UCSD-AML1 (cell line): ENCODE data around the gene UBE2U.
"Not testable (repeated sequence)": the region's sequence is repeated elsewhere in the genome, so short reads cannot be mapped to it uniquely, and the experiment has no call there.

Experiments
- DNase-seq: peaks from one replicate; lab custom pipeline; 2025; ENCODE audit not compliant: unreplicated experiment; lab: John Stamatoyannopoulos, UW

The UBE2U gene

GRCh38 chr1:64187646-64188045, 15.8 kb upstream of the UBE2U start:
- no peak for DNase-seq

GRCh38 chr1:64192290-64192689, 11.1 kb upstream of the UBE2U start:
- no peak for DNase-seq

DNA sequence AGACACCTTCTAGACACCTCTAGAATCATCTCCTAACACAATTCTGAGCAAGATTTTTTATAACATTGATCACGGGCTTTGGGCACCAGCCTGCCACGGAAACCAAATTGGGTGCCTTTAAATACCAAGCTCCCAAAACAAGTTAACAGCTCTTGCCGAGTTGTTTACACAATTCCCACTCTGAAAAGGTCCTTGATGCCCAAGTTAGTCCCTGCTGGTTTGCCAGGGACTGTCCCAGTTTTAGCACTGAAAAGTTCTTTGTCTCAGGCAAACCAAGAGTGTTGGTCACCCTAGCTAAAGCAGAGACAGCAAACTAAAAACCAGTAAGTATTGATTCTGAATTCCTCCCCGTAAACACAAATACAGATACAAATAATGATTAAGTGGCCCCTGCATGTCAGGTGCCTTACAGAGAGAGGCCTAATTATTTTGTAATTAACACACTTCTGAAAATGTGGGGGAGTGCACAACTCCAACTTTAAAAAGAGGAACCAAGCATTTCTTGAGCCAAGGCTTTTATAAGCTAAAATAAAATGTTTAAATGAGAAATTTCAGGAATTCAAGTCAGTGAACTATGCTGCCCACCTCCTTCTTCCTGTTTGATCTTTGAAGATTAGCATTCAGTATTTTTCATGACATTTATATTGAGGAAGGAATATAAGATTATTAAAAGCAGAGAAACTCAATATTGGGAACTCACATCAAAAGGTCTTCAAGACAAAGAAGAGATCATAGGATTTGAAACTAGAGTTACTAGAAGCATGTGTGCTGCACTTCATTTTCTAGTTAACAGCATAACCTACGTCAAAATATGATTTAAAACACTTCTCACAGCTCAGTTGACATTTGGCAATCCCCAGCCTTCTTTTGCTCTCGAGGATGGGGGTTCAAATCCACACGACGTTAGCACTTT, 9.0 kb upstream of the UBE2U start:
- DNase-seq = no peak

DNA sequence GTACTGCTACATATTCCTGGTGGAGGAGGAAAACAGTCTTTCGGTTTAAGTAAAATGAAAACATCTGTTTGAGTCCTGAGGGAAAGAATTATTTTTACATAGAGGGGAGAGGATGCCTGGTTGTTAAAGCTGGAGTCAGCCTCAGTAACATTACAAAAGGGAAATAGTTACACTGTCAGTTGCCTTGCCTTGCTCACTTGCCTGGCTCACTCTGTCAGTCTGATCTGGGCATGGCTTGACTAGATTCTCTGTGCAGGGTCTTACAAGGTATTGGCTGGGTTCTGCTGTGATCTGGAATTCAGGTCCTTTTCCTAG, 8.4 kb upstream of the UBE2U start:
- DNase-seq = no peak

DNA sequence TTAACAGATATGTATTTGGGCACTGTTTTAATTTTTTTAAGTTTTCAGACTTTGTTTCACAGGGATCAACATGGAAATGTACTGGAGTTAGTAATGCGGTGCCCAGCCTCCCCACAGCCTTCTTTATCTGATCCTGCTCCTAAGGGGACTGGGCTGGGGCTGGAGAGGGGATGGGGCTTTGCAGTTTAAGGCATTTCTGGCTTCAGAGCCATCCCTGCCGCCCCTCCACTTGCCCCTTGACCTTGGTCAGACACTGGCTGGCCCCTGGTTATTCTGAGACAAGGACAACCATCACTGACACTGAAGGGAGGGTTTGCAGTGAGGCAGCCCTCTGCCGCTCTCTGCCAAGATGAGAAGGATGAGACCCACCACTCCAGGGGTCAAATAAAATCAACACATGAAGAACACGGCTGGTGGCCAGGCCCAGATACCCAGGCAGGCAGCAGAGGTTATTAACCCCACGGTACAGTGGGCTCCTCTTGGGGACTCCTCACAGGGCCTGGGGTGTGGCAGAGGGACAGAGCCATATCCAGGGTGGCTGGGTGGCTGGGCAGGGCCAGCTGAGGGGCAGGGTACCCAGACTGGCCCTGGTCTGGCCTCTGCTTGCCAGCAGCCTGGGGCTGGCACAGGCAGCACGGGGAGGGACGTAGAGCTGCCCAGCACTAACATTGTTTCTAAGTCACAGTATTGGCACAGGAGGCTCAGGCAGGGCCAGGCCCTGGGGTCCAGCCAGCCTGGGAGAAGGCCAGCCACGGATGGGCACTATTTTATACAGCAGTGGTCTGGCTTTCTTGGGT, 7.2 kb upstream of the UBE2U start:
- no peak for DNase-seq

DNA sequence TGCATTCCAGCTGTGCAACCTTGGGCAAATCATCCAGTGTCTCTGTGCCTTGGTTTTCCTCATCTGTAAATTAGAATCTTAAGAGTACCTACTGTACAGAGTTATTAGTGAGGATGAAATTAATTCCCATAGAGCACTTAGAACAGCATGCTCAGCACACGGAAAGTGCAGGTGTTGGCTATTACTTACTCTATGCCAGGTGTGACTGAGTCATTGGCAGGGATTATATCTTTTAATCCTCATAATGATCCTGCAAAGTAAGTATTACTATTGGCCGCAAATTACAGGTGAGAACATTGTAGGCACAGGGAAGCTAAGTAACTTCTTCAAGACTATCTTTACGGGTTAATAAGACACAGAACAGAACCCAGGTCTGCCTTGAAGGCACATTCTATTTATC, 6.3 kb upstream of the UBE2U start:
- DNase-seq = no peak

GRCh38 chr1:64199154-64199553, 4.3 kb upstream of the UBE2U start:
- no peak for DNase-seq

DNA sequence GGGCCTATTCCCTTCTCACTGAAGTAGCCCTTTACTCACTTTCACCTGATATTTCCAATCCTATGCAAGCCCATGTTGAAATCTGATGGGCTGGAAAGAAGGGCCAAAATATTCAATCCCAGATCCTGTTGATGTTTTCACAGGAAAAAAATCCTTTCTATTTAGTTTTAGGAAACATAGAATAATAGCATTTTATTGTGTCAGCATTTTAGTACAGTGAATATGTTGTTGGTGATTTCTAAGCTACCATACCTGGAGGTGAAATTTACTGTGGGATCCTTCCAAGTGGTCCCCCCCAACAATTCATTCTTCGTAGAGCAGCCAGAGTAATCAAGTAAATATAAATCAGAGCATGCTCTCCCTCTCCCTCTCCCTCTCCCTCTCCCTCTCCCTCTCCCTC, 3.4 kb upstream of the UBE2U start:
- no peak for DNase-seq

- DNase-seq = no peak
Observed at GRCh38 chr1:64209221-64209620, 5.8 kb downstream of the UBE2U start.

DNA sequence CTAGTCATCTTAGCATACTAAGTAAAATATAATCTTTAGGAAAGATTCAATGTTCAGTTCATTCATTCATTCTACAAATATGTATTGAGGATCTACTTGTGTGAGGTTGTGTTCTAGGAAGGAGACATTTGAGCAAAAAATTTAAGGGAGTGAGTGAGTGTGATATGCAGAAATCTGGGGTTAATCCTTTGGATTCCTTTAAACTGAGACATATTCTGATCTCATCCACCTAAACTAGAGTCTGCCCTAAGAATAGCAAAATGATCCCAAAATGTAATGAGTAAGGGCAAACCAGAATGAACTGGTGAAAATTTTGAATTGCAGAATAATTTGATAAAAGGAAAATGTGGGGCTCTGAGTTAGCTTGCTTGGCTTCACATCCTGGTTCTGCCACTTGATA, 8.6 kb downstream of the UBE2U start:
- no peak for DNase-seq

DNA sequence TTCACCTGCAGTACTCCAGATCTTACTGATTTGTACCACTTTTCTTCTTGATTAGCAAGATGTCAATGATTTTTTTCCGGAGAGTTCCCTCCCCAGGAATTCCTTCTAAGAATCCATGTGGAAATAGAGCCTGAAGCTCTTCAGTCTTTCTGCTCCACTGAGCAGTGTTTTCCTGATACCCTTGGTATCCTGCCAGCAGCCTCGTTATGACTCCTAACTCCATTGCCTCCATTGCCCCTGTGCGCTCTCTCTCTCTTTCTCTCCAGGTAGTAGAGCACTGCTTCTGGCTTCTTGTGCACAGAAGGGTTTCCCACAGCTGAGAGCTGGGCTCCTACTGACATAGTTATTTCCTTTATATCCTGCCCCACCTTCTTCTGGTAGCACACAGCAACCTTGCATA, 12.2 kb downstream of the UBE2U start:
- DNase-seq = no peak

DNA sequence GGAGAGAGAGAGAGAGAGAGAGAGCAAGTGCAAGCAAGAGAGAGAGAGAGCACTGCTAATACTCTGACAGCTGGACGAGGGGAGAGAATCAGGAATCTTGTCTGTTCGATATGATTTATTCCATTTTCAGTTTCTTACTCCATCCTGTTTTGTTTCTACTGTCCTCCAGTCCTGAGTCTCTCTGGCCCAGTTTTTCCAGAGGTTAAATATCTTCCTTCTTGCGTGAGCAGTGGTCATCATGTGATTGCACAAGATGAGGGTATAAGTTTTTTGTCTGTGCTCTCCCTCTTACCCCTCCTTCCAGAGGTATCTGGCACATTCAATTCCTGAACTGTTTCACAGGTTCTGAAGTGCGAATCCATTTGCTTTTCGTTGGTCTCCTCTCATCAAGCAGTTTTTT, 16.8 kb downstream of the UBE2U start:
- DNase-seq = no peak

DNA sequence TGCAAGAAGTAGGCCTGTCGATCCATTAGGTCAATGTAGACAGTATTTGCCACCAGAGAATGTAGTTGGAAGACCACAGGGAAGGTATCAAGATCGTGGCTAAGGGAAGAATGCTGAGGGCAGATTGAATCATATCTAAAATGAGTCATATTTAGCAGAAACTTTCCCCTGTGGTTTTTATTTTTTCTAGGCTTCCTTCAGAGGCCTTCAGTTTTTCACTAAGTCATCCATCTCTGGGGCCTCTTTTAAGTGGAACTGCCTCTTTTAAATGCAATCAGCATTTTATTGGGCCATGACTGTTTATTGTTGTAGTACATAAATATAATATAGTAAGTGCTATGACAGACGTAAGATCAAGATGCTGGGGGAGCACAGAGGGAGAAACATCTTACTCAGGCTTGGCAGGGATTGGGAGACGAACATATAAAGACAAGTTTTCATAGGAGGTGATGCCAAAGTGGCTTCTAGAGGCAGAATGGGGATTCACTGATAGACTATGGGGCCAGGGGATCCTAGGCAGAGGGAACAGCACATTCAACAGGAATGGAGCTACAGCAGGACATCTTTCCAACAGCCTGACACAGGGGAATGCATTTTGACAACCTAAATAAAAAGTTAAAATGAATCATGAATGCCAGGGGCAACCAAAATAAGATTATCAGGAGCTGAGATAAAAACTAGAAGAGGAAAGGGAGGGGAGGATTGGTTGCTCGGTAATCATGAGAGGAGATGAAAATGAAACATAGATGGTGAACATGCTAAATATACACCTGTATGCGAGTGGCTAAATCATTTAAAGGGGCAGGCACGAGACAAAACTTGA, 20.1 kb downstream of the UBE2U start:
- no peak for DNase-seq

DNA sequence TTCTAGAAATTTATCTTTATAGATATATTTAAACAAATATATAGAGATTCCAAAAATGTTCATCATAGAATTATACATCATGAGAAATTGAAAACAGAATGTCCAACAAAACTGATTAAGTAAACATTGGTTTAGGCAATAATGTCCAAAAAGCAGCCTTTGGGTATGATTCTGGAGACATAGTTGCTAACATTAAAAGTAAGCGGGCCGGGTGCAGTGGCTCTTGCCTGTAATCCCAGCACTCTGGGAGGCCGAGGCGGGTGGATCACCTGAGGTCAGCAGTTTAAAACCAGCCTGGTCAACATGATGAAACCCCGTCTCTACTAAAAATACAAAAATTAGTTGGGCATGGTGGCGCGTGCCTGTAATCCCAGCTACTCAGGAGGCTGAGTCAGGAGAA, 20.8 kb downstream of the UBE2U start:
- not testable (repeated sequence) for DNase-seq

DNA sequence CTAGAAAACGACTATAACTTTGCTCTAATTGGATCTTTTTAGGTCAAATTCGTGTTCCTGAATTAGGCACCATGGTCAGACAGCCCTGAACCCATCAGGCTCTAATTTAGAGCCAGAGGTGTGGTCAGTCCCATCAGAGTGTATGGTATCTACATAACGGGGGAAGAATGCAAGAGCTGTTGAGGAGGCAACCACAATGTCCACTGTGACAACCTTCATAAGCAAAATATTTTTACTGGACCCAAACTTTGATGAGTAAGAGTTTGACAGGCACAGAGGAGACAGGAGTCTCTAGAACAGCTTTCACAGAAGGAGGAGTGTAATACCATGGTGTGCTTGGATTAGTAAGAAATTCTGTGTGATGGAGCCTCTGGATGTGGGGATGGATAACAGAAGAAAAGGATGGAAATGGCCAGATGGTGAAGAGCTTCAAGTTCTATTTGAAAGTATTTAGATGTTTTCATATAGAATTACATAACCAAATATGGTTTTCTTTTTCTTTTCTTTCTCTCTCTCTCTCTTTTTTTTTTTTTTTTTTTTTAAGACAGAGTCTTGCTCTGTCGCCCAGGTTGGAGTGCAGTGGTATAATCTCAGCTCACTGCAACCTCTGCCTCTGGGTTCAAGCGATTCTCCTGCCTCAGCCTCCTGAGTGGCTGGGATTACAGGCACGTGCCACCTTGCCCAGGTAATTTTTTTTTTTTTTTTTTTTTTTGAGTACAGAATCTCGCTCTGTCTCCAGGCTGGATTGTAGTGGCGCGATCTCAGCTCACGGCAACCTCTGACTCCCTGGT, 24.9 kb downstream of the UBE2U start:
- DNase-seq = no peak

DNA sequence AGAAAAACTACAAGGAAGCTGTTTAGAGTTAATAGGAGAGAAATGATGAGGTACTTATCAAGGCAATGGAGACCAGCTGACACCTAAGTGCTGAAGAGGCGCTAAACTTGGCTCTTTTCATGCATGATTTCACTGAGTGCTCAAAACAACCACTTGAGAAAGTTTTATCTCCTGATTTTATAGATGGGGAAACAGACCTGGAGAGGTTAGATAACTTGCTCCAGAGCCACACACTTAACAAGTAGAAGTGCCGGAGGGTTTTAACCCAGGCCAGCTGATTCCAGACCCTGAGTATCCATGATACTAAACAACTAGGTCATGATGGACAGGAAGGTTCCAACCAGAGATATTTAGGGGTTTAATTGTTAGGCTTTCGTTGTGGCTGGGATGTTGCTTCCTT, 25.9 kb downstream of the UBE2U start:
- DNase-seq = no peak

GRCh38 chr1:64231153-64231552, 27.7 kb downstream of the UBE2U start:
- DNase-seq = no peak

DNA sequence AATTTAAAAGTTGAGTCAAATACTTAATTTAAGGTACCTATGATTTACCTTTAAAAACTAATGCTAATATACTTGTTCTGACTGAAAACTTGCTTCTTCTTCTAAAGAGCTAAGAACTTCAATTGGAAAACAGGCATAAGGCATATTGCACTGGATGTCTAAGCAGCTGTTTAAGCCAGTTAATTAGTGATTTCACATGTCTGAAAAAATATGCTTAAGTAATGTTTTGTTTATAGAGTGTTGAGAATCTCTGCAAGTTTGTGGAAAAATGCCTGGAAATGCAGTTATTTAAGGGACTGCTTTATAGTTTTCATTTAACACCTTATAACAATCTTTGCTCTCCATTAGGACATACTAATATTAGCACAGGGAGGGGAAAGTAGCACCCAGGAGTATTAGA, 28.2 kb downstream of the UBE2U start:
- DNase-seq = no peak

DNA sequence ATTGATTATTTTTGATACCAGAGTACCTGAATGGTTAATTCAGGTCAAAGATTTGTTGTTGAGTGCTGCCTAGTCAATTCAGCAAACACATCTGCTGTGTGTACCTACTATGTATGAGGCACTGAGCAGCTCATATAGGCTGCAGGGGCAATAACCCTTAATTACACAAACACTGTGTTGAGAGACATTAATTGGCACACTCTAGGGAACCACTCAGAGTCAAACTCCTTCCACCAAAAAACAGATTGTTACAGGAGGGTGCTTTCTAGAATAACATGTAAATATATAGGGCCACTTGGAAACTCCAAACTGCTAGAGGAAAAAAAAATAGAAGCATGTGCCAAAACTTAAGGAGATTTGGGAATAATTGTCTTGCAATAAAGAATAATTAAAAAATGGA, 31.3 kb downstream of the UBE2U start:
- no peak for DNase-seq

DNA sequence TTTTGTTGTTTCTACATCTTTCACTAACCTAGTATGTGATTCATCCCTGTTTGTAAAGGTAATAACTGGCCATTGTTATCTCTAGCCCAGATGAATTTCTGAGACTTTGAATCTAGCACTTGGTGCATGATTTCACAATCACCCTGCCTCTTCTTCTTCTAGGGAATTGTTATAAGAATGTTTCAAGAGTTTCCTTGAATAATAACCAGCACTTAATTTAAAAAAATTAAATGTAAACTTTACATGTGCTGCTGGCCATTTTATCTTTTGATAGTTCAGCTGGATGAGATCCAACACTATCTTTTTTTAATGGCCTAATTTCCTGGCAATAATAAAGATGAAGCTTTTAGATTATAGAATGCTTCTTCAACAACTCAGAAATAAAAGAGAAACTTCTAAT, 31.8 kb downstream of the UBE2U start:
- DNase-seq = no peak

DNA sequence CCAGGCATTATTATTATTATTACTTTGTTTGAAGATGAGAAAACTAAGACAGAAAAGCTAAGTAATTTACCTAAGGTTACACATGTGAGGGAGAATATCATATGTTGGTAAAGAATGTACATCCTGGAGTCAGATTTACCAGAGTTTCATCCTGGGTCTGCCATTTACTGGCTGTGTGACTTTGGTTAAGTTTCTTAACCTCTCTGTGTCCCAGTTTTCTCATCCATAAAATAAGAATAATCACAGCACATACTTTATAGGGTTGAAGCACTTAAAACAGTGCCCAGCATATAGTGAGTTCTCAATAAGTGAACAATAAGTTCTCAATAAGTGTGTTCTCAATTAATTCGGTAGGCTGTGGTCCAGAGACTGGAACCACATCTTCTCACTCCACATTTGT, 32.5 kb downstream of the UBE2U start:
- DNase-seq = no peak
